Measurements from ENCODE around the gene SLC7A14. TPM values are rescaled to one million over a fixed set of nuclear protein-coding genes. Genes with fewer than 3 reads are reported as not detected.

Gene SLC7A14
- total RNA-seq, 1 donor from 2014 or later: under 0.01 TPM

DNA sequence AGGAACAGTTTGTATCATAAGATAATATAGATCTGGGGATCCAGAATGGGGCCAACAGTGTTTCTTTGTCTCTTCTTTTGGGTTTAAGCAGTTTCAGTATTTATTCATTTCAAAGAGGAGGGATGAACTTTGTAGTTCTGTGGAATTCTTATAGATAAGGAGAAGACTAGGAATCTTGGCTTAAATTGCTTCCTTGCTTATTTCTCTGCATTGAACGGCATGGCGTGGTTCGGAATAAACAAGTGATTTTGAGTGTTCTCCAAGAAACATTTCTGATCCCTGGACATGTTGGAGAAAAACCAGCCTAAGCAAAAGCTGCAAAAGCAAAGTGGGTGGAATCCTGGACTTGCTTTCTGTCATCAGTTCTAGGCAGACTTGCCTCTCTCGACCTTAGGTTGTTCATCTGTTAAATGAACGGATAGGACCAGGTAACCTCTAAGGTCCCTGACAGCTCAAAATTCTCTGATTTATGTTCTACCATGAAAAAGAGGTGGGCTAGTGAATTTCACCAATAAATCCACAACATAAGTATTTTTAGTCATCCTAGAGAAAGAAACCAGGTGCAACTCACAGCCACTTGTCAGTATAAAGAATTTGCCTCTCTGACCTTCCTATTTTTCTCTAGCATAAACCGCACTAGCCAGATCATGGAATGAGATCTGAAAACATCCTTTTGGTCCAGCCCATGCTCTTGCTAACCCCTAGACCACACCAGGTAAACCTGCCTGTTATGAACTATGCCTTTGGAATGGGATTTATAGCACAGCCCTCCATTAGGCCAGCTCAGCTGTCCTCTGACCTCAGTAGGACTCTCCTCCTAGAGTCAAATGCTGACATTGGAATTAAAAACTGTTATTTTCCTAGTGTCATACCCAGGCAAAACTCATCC, 88.4 kb downstream of the SLC7A14 start:
- H3K36me3 ChIP-seq (ENCODE audit: control insufficient read depth, insufficient read depth, low read length): no peaks in the 10 kb centered on the region
- TF ChIP-seq, protein P1, sequence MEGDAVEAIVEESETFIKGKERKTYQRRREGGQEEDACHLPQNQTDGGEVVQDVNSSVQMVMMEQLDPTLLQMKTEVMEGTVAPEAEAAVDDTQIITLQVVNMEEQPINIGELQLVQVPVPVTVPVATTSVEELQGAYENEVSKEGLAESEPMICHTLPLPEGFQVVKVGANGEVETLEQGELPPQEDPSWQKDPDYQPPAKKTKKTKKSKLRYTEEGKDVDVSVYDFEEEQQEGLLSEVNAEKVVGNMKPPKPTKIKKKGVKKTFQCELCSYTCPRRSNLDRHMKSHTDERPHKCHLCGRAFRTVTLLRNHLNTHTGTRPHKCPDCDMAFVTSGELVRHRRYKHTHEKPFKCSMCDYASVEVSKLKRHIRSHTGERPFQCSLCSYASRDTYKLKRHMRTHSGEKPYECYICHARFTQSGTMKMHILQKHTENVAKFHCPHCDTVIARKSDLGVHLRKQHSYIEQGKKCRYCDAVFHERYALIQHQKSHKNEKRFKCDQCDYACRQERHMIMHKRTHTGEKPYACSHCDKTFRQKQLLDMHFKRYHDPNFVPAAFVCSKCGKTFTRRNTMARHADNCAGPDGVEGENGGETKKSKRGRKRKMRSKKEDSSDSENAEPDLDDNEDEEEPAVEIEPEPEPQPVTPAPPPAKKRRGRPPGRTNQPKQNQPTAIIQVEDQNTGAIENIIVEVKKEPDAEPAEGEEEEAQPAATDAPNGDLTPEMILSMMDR (IDR thresholded peaks at IDR 0.05; ENCODE audit: insufficient read depth, low read length, severe bottlenecking): no peak
- FAIRE-seq: no peak
- no peak for DNase-seq (ENCODE audit: low read depth)
- no peaks in the 10 kb centered on the region for H3K27me3 ChIP-seq (ENCODE audit: control insufficient read depth, insufficient read depth, low read length)
- no peak overlapping the region for H3K4me3 ChIP-seq (ENCODE audit: low read depth, low read length)

DNA sequence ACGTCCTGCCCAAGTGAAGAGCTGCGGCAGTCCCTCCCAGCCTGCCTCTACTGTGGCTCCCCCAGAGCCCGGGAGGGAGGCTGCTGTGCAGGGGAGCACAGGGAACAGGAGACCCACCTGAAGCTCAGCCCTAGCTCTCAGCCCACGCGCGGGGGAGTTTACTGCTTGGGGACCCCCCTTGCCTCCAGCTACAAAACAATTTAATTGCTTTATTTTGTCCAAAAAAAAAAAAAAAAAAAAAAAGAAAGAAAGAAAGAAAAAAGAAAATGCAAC, 89.1 kb downstream of the SLC7A14 start:
- no peak for DNase-seq (ENCODE audit: low read depth)
- TF ChIP-seq, protein P1 (IDR thresholded peaks at IDR 0.05; ENCODE audit: insufficient read depth, low read length, severe bottlenecking): no peak
- FAIRE-seq: no peak

DNA sequence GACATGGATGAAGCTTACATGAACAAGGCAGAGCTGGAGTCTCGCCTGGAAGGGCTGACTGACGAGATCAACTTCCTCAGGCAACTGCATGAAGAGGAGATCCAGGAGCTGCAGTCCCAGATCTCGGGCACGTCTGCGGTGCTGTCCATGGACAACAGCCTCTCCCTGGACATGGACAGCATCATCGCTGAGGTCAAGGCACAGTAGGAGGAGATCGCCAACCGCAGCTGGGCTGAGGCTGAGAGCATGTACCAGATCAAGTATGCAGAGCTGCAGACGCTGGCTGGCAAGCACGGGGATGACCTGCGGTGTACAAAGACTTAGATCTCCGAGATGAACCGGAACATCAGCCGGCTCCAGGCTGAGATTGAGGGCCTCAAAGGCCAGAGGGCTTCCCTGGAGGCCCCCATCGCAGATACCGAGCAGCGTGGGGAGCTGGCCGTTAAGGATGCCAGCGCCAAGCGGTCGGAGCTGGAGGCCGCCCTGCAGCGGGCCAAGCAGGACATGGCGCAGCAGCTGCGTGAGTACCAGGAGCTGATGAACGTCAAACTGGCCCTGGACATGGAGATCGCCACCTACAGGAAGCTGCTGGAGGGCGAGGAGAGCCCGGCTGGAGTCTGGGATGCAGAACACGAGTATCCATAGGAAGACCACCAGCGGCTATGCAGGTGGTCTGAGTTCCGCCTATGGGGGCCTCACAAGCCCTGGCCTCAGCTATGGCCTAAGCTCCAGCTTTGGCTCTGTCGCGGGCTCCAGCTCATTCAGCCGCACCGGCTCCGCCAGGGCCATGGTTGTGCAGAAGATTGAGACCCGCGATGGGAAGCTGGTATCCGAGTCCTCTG, 89.6 kb downstream of the SLC7A14 start:
- Histone ChIP-seq H3K36me3 (ENCODE audit: control insufficient read depth, insufficient read depth, low read length) (no peaks in the 10 kb centered on the region), H3K4me3 (ENCODE audit: low read depth, low read length) (no peak overlapping the region), H3K27me3 (ENCODE audit: control insufficient read depth, insufficient read depth, low read length) (no peaks in the 10 kb centered on the region)
- DNase-seq (ENCODE audit: low read depth): no peak
- no peak for FAIRE-seq
- TF ChIP-seq, protein P1 (IDR thresholded peaks at IDR 0.05; ENCODE audit: insufficient read depth, low read length, severe bottlenecking): no peak

More for the DNA sequence above, 89.1 kb downstream of the SLC7A14 start:
- Histone ChIP-seq H3K36me3 (ENCODE audit: control insufficient read depth, insufficient read depth, low read length) (no peaks in the 10 kb centered on the region), H3K4me3 (ENCODE audit: low read depth, low read length) (no peak overlapping the region), H3K27me3 (ENCODE audit: control insufficient read depth, insufficient read depth, low read length) (no peaks in the 10 kb centered on the region)

- H3K4me3 ChIP-seq (ENCODE audit: low read depth, low read length): no peak overlapping the region
- no peaks in the 10 kb centered on the region for H3K27me3 ChIP-seq (ENCODE audit: control insufficient read depth, insufficient read depth, low read length)
- TF ChIP-seq, protein P1 (IDR thresholded peaks at IDR 0.05; ENCODE audit: insufficient read depth, low read length, severe bottlenecking): no peak
- no peaks in the 10 kb centered on the region for H3K36me3 ChIP-seq (ENCODE audit: control insufficient read depth, insufficient read depth, low read length)
- no peak for FAIRE-seq
- no peak for DNase-seq (ENCODE audit: low read depth)
Measured at GRCh38 chr3:170494766-170495165, 91.1 kb downstream of the SLC7A14 start.

DNA sequence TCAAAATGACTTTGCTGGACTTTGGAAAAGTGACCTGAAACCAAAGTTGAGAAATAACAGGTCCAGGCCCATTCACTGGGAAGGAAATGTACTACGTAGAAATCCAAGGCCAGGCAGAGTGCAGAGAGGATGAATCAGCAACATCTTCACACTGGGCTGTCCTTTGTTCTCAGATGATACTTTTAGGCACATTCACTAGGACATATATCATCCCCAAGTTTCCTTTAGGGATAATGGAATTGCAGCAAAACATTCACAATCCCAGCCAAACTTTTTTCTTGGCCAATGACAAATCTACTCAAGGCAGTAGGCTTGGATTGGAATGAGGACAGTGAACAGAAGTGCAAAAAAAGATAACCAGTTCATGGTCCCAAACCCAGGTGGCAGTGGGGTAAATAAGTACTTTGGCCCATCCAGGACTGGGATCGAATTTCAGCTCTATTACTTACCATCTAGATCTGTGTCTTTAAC, 92.1 kb downstream of the SLC7A14 start:
- H3K4me3 ChIP-seq (ENCODE audit: low read depth, low read length): no peak overlapping the region
- H3K27me3 ChIP-seq (ENCODE audit: control insufficient read depth, insufficient read depth, low read length): no peaks in the 10 kb centered on the region
- no peaks in the 10 kb centered on the region for H3K36me3 ChIP-seq (ENCODE audit: control insufficient read depth, insufficient read depth, low read length)
- FAIRE-seq: no peak
- peak; percentile 40 for DNase-seq (ENCODE audit: low read depth)
- TF ChIP-seq, protein P1 (IDR thresholded peaks at IDR 0.05; ENCODE audit: insufficient read depth, low read length, severe bottlenecking): no peak
